Panc1 (cell line): ENCODE results near the gene FSTL4. TPM values are rescaled to one million over a fixed set of nuclear protein-coding genes. Genes with fewer than 3 reads are reported as not detected.

Experiments
- ATAC-seq: fragments of 200-7000 bp; cut with Tn5 transposase; 2 replicates; pipeline ENCODE4 v1.9.1; 2020; ENCODE audit warnings: mild to moderate bottlenecking, moderate library complexity
- BruUV-seq: library from RNA; stranded (reverse); fragments of 400-500 nt; replicated peaks from 2 replicates; lab custom pipeline; 2021; lab: Mats Ljungman, UMichigan
- CTCF ChIA-PET: fragments of 300-600 bp; sonication (Branson Sonifier 250); formaldehyde crosslinking; loops from one replicate; lab custom pipeline; 2022; ENCODE audit warnings: antibody characterized with exemption; lab: Charles Lee
- POLR2A ChIA-PET: fragments of 300-600 bp; sonication (Branson Sonifier 250); formaldehyde crosslinking; loops from one replicate; lab custom pipeline; 2022; ENCODE audit warnings: antibody characterized with exemption; lab: Charles Lee
- DNase-seq: peaks from one replicate; pipeline ENCODE4 v3.0.0-alpha.2; 2010; ENCODE audit warnings: low read depth, low spot score
- H3K27ac ChIP-seq: 2 replicates; pipeline ENCODE4 v1.5.1; 2011; ENCODE audit warnings: mild to moderate bottlenecking, low read length, inconsistent platforms
- H3K27me3 ChIP-seq: fragments of 200-500 bp; sonication (Bioruptor generic); 2 replicates; pipeline ENCODE4 v1.6.0; 2014; ENCODE audit warnings: low read length, inconsistent platforms; ENCODE audit not compliant: control insufficient read depth, insufficient read depth
- H3K36me3 ChIP-seq: fragments of 200-500 bp; sonication (Bioruptor generic); 2 replicates; pipeline ENCODE4 v1.5.1; 2014; ENCODE audit warnings: inconsistent platforms, mild to moderate bottlenecking, low read length, moderate library complexity; ENCODE audit not compliant: control insufficient read depth, insufficient read depth
- H3K4me1 ChIP-seq: 2 replicates; pipeline ENCODE4 v1.5.1; 2011; ENCODE audit warnings: inconsistent platforms, mild to moderate bottlenecking, low read length, moderate library complexity; ENCODE audit not compliant: control insufficient read depth, insufficient read depth
- H3K4me3 ChIP-seq, 2 experiments: 2 replicates each; pipeline ENCODE4 v1.5.1; 2011 to 2012; ENCODE audit warnings: low read depth in 2 of 2, low read length in 2 of 2, mild to moderate bottlenecking in 2 of 2, inconsistent platforms in 1 of 2, moderate library complexity in 1 of 2
- H3K9me3 ChIP-seq: fragments of 200-500 bp; sonication (Bioruptor generic); 2 replicates; pipeline ENCODE4 v1.5.1; 2014; ENCODE audit warnings: low read depth, mild to moderate bottlenecking, inconsistent platforms, low read length, moderate library complexity; ENCODE audit not compliant: control insufficient read depth, insufficient read depth
- CTCF ChIP-seq: fragments of 450-650 bp; IDR thresholded peaks from 2 replicates; pipeline ENCODE4 v1.5.1; 2017; ENCODE audit warnings: mild to moderate bottlenecking
- POLR2AphosphoS5 ChIP-seq: IDR thresholded peaks from 2 replicates; pipeline ENCODE4 v1.6.1; 2012; ENCODE audit warnings: mild to moderate bottlenecking, low read depth, low read length, moderate library complexity
- REST ChIP-seq, 2 experiments: IDR thresholded peaks; 2 replicates each; pipeline ENCODE4 v1.6.1; 2011 to 2012; ENCODE audit warnings: low read depth in 2 of 2, control low read depth in 1 of 2, low read length in 1 of 2, mild to moderate bottlenecking in 1 of 2, moderate library complexity in 1 of 2; ENCODE audit not compliant: insufficient read depth in 1 of 2
- SIN3A ChIP-seq: IDR thresholded peaks from 2 replicates; pipeline ENCODE4 v1.6.1; 2012; ENCODE audit warnings: low read depth, mild to moderate bottlenecking, low read length, moderate library complexity, borderline replicate concordance; ENCODE audit not compliant: insufficient read depth
- TCF7L2 ChIP-seq: IDR thresholded peaks from 2 replicates; pipeline ENCODE4 v1.6.1; 2011; ENCODE audit warnings: mild to moderate bottlenecking, low read depth, low read length, inconsistent platforms
- in situ Hi-C: cut with HindIII; loops from 2 replicates; pipeline ENCODE4 v1.10.0; 2016; ENCODE audit warnings: low sequenced_read_pairs, low pct_unique_long_range_greater_than_20kb
- intact Hi-C: fragments of 100-400 bp; cut with micrococcal nuclease; formaldehyde crosslinking; loops from one replicate; pipeline ENCODE4 v1.10.0; 2022; ENCODE audit not compliant: unreplicated experiment
- total RNA-seq: library from RNA; stranded (reverse); gene quantifications from one replicate; pipeline ENCODE4 v1.2.1, GENCODE V29; 2021; ENCODE audit not compliant: unreplicated experiment

The FSTL4 gene
- total RNA-seq, 1 experiment from 2014 or later, result 0.18 TPM

- Histone ChIP-seq H3K4me1 (no peaks in the 10 kb centered on the region), H3K27ac (no peak overlapping the region), H3K27me3 (peaks cover 23% of the 10 kb centered on the region), H3K9me3 (no peaks in the 10 kb centered on the region), H3K36me3 (no peaks in the 10 kb centered on the region), H3K4me3 (no peak overlapping the region)
- no TSS peak for BruUV-seq
- TF ChIP-seq CTCF (no peak), REST (IDR thresholded peaks at IDR 0.05; ENCODE audit: insufficient read depth in 1 of 2, low read depth in 2 of 2, low read length in 1 of 2) (no peak), TCF7L2 (no peak), POLR2AphosphoS5 (no peak), SIN3A (no peak)
- DNase-seq, result no peak
- intact Hi-C loops, result no loop called here
- in situ Hi-C loops, result no loop called here
- ATAC-seq, result no peak
- CTCF ChIA-PET, result no interaction called here
- POLR2A ChIA-PET, result no interaction called here
Measured at GRCh38 chr5:133524666-133525065, 87.7 kb downstream of the FSTL4 start.

- in situ Hi-C loops, result no loop called here
- ChIA-PET POLR2A (no interaction called here), CTCF (no interaction called here)
- intact Hi-C loops, result no loop called here
- ATAC-seq (no peak), DNase-seq (no peak)
- Histone ChIP-seq H3K36me3 (no peaks in the 10 kb centered on the region), H3K27ac (no peak overlapping the region), H3K9me3 (no peaks in the 10 kb centered on the region), H3K4me1 (no peaks in the 10 kb centered on the region), H3K27me3 (peaks cover 23% of the 10 kb centered on the region), H3K4me3 (no peak overlapping the region)
- TF ChIP-seq POLR2AphosphoS5 (no peak), SIN3A (no peak), TCF7L2 (no peak), REST (IDR thresholded peaks at IDR 0.05; ENCODE audit: insufficient read depth in 1 of 2, low read depth in 2 of 2, low read length in 1 of 2) (no peak), CTCF (no peak)
- no TSS peak for BruUV-seq
Measured at GRCh38 chr5:133523961-133524586, 88.3 kb downstream of the FSTL4 start.
